ENCODE data around the gene PDGFRB. TPM values are rescaled to one million over a fixed set of nuclear protein-coding genes. Genes with fewer than 3 reads are reported as not detected.

The PDGFRB gene
- polyA plus RNA-seq, 1 donor from 2014 or later: not detected

DNA sequence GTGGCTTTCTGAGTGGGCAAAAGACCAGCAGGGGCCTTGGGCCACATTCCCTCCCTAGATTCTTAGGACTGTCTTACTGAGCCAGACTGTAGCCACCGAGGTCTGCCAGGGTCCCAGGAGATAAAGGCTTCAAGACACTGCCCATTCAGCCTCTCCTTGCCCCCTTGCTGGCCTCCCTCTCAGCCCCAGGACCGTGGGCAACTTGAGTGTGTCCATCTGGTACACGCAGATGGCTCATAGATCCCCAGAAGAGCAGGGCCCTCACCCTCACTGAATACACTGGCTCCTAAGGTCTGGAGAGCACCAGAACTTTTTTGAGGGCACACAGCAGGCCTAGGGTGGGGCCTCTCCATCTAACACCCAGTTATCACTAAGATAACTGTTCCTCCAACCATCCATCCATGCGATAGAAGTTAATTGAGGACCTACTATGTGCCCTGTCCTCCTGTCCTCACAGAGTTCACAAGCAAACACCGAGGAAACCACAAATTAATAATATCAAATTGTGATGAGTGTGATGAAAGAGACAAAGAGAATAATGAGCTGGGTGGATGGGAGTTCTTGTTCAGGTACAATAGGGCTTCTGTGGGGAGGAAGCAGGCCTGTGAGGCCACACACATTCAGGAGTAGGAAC is 4.9 kb upstream of the PDGFRB start:
- TF ChIP-seq RAD21 (conservative IDR thresholded peaks at IDR 0.05) (no peak), POLR2AphosphoS5 (IDR thresholded peaks at IDR 0.05) (no peak), TAF1 (IDR thresholded peaks at IDR 0.05; ENCODE audit: low read depth) (no peak), EZH2 (IDR thresholded peaks at IDR 0.05; ENCODE audit: borderline replicate concordance, insufficient read depth, low read length, poor library complexity, severe bottlenecking) (no peak)
- TF ChIP-seq, protein P1, sequence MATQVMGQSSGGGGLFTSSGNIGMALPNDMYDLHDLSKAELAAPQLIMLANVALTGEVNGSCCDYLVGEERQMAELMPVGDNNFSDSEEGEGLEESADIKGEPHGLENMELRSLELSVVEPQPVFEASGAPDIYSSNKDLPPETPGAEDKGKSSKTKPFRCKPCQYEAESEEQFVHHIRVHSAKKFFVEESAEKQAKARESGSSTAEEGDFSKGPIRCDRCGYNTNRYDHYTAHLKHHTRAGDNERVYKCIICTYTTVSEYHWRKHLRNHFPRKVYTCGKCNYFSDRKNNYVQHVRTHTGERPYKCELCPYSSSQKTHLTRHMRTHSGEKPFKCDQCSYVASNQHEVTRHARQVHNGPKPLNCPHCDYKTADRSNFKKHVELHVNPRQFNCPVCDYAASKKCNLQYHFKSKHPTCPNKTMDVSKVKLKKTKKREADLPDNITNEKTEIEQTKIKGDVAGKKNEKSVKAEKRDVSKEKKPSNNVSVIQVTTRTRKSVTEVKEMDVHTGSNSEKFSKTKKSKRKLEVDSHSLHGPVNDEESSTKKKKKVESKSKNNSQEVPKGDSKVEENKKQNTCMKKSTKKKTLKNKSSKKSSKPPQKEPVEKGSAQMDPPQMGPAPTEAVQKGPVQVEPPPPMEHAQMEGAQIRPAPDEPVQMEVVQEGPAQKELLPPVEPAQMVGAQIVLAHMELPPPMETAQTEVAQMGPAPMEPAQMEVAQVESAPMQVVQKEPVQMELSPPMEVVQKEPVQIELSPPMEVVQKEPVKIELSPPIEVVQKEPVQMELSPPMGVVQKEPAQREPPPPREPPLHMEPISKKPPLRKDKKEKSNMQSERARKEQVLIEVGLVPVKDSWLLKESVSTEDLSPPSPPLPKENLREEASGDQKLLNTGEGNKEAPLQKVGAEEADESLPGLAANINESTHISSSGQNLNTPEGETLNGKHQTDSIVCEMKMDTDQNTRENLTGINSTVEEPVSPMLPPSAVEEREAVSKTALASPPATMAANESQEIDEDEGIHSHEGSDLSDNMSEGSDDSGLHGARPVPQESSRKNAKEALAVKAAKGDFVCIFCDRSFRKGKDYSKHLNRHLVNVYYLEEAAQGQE (IDR thresholded peaks at IDR 0.05; ENCODE audit: borderline replicate concordance): no peak
- TF ChIP-seq, protein P2, sequence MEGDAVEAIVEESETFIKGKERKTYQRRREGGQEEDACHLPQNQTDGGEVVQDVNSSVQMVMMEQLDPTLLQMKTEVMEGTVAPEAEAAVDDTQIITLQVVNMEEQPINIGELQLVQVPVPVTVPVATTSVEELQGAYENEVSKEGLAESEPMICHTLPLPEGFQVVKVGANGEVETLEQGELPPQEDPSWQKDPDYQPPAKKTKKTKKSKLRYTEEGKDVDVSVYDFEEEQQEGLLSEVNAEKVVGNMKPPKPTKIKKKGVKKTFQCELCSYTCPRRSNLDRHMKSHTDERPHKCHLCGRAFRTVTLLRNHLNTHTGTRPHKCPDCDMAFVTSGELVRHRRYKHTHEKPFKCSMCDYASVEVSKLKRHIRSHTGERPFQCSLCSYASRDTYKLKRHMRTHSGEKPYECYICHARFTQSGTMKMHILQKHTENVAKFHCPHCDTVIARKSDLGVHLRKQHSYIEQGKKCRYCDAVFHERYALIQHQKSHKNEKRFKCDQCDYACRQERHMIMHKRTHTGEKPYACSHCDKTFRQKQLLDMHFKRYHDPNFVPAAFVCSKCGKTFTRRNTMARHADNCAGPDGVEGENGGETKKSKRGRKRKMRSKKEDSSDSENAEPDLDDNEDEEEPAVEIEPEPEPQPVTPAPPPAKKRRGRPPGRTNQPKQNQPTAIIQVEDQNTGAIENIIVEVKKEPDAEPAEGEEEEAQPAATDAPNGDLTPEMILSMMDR (IDR thresholded peaks at IDR 0.05; ENCODE audit: poor library complexity, severe bottlenecking): no peak
- Histone ChIP-seq H4K20me1 (ENCODE audit: insufficient read depth) (no peaks in the 10 kb centered on the region), H2AFZ (ENCODE audit: low read depth, low read length) (no peak overlapping the region), H3K79me2 (replicated peaks; ENCODE audit: insufficient read depth, low read length) (no peaks in the 10 kb centered on the region), H3K4me3 (ENCODE audit: low read length) (no peak overlapping the region), H3K9me2 (ENCODE audit: insufficient read depth, low read length) (no peaks in the 10 kb centered on the region), H3K36me3 (ENCODE audit: insufficient read depth, low read length) (no peaks in the 10 kb centered on the region), H3F3A (ENCODE audit: insufficient read depth, low read length, poor library complexity, severe bottlenecking) (no peaks in the 10 kb centered on the region), H3K27ac (ENCODE audit: low read length) (no peak overlapping the region), H3K9ac (ENCODE audit: low read length) (no peak overlapping the region), H3K4me2 (ENCODE audit: low read length) (no peak overlapping the region), H3K27me3 (ENCODE audit: insufficient read depth, low read depth, low read length) (peaks cover 5% of the 10 kb centered on the region), H3K9me3 (ENCODE audit: low read length) (no peaks in the 10 kb centered on the region)

DNA sequence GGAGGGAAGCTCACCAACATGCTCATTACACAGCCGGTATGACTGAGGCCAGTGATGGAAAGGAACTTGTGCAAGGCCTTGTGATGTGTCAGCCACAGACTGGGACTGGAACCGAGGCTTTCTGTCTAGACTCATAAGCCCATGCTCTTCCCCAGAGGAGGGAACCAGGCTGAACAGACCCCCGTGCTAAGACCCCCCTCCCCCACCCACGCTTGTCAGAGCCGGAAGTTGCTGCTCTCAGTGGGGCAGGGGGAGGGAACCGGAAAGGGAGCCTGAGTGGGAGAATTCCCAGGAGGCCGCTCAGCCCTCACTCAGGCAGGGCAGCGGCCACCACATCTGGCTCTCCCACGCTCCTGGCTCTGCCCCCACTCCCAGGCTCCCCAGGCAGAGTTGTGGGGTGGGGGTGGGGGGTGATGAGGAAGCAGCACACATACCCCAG is 4.1 kb upstream of the PDGFRB start:
- Histone ChIP-seq H3F3A (ENCODE audit: insufficient read depth, low read length, poor library complexity, severe bottlenecking) (no peaks in the 10 kb centered on the region), H3K36me3 (ENCODE audit: insufficient read depth, low read length) (no peaks in the 10 kb centered on the region), H3K9me2 (ENCODE audit: insufficient read depth, low read length) (no peaks in the 10 kb centered on the region), H3K4me3 (ENCODE audit: low read length) (no peak overlapping the region), H2AFZ (ENCODE audit: low read depth, low read length) (no peak overlapping the region), H3K79me2 (replicated peaks; ENCODE audit: insufficient read depth, low read length) (no peaks in the 10 kb centered on the region), H3K27ac (ENCODE audit: low read length) (no peak overlapping the region), H3K27me3 (ENCODE audit: insufficient read depth, low read depth, low read length) (no peaks in the 10 kb centered on the region), H3K4me2 (ENCODE audit: low read length) (no peak overlapping the region), H4K20me1 (ENCODE audit: insufficient read depth) (no peaks in the 10 kb centered on the region), H3K9me3 (ENCODE audit: low read length) (no peaks in the 10 kb centered on the region), H3K9ac (ENCODE audit: low read length) (no peak overlapping the region)
- TF ChIP-seq, protein P2 (IDR thresholded peaks at IDR 0.05; ENCODE audit: poor library complexity, severe bottlenecking): no peak
- TF ChIP-seq POLR2AphosphoS5 (IDR thresholded peaks at IDR 0.05) (no peak), EP300 (conservative IDR thresholded peaks at IDR 0.05; ENCODE audit: poor library complexity, severe bottlenecking) (no peak), SMC3 (conservative IDR thresholded peaks at IDR 0.05; ENCODE audit: poor library complexity) (no peak), TAF1 (IDR thresholded peaks at IDR 0.05; ENCODE audit: low read depth) (no peak), EZH2 (IDR thresholded peaks at IDR 0.05; ENCODE audit: borderline replicate concordance, insufficient read depth, low read length, poor library complexity, severe bottlenecking) (no peak), RAD21 (conservative IDR thresholded peaks at IDR 0.05) (no peak), MXI1 (conservative IDR thresholded peaks at IDR 0.05; ENCODE audit: poor library complexity, severe bottlenecking) (no peak)
- TF ChIP-seq, protein P1 (IDR thresholded peaks at IDR 0.05; ENCODE audit: borderline replicate concordance): no peak

Measured in neural cell (in vitro differentiated cells).